ENCODE measurements around the gene PLOD1. TPM values are rescaled to one million over a fixed set of nuclear protein-coding genes. Genes with fewer than 3 reads are reported as not detected.

The PLOD1 gene
- total RNA-seq, 3 donors from 2014 or later, result 33.7 to 68.6 (median 35.4) TPM

- H3K4me1 ChIP-seq (ENCODE audit: low read depth), result no peaks in the 10 kb centered on the region
- intact Hi-C loops (cut with DNase I, micrococcal nuclease), result no loop called here
- no peaks in the 10 kb centered on the region for H3K9me3 ChIP-seq
- H3K4me3 ChIP-seq, result peak overlapping the region; percentile 80
- TF ChIP-seq CTCF (IDR thresholded peaks at IDR 0.05), result no peak
- ATAC-seq, result peak; percentile 3
- no peak for DNase-seq
- peaks cover 3% of the 10 kb centered on the region for H3K36me3 ChIP-seq (ENCODE audit: low read depth)
Observed at GRCh38 chr1:12019858-12020509, 85.5 kb downstream of the PLOD1 start.

- ATAC-seq (no peak), DNase-seq (no peak)
- intact Hi-C loops (cut with DNase I, micrococcal nuclease), result no loop called here
- Histone ChIP-seq H3K4me1 (ENCODE audit: low read depth) (no peaks in the 10 kb centered on the region), H3K4me3 (no peak overlapping the region), H3K9me3 (no peaks in the 10 kb centered on the region), H3K36me3 (ENCODE audit: low read depth) (peaks cover 3% of the 10 kb centered on the region)
- no peak for TF ChIP-seq CTCF (IDR thresholded peaks at IDR 0.05)
Observed at GRCh38 chr1:12021616-12022015, 87.1 kb downstream of the PLOD1 start.

DNA sequence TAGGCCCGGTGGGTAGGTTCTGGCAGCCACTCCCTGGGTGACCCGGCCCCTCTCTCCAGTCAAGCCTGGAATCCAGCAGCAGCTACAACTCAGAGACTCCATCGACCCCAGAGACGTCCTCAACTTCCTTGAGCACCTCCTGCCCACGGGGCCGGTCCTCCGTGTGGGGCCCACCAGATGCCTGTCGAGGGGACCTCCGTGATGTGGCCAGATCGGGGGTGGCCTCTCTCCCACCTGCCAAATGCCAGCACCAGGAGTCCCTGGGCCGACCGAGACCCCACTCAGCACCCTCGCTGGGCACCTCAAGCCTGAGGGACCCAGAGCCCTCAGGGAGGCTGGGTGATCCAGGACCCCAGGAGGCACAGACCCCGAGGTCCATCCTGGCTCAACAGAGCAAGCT lies 87.5 kb downstream of the PLOD1 start:
- ATAC-seq (no peak), DNase-seq (no peak)
- Histone ChIP-seq H3K36me3 (ENCODE audit: low read depth) (peaks cover 3% of the 10 kb centered on the region), H3K4me1 (ENCODE audit: low read depth) (no peaks in the 10 kb centered on the region), H3K4me3 (no peak overlapping the region), H3K9me3 (no peaks in the 10 kb centered on the region)
- TF ChIP-seq CTCF (IDR thresholded peaks at IDR 0.05), result no peak
- intact Hi-C loops (cut with DNase I, micrococcal nuclease), result no loop called here

Other genes starting within 250 kb of the PLOD1 start
- under 1 TPM; 0.10 to 0.19 (median 0.17) TPM for gene DRAXIN, start 243.0 kb upstream of the PLOD1 start, total RNA-seq
- gene AGTRAP, start 198.6 kb upstream of the PLOD1 start, total RNA-seq, result 10 to 100 TPM; 11.8 to 23.4 (median 22.6) TPM
- under 1 TPM in 1 of 3 donors, not detected in 2; 0.60 TPM for gene C1orf167, start 172.5 kb upstream of the PLOD1 start, total RNA-seq
- 10 to 100 TPM; 36.6 to 43.2 (median 42.5) TPM for gene MTHFR, start 128.8 kb upstream of the PLOD1 start, total RNA-seq
- gene CLCN6, start 128.5 kb upstream of the PLOD1 start, total RNA-seq, result 10 to 100 TPM; 20.8 to 29.7 (median 24.3) TPM
- 1 to 10 TPM in 1 of 3 donors, under 1 TPM in 1, not detected in 1; 0.35 to 2.0 TPM for gene NPPA, start 86.9 kb upstream of the PLOD1 start, total RNA-seq
- not detected for gene NPPB, start 75.8 kb upstream of the PLOD1 start, total RNA-seq
- gene KIAA2013, start 8.3 kb upstream of the PLOD1 start, total RNA-seq, result 100 to 1,000 TPM in 1 of 3 donors, 10 to 100 TPM in 2; 69.6 to 102 (median 88.6) TPM
- gene MFN2, start 45.7 kb downstream of the PLOD1 start, total RNA-seq, result 100 to 1,000 TPM; 103 to 131 (median 110) TPM
- gene MIIP, start 84.8 kb downstream of the PLOD1 start, total RNA-seq, result 10 to 100 TPM; 17.6 to 23.9 (median 22.0) TPM
- gene TNFRSF8, start 128.6 kb downstream of the PLOD1 start, total RNA-seq, result under 1 TPM in 2 of 3 donors, not detected in 1; 0.31 to 0.51 TPM
- gene TNFRSF1B, start 232.3 kb downstream of the PLOD1 start, total RNA-seq, result 10 to 100 TPM; 20.3 to 39.3 (median 31.6) TPM